Uterus (tissue), 2 donors: Measurements from ENCODE around the gene CLCA4.

Experiments used
- POLR2A ChIP-seq, 2 donors: fragments of 450-650 bp; IDR thresholded peaks; one replicate each; pipeline ENCODE4 v1.6.1; 2016; ENCODE audit warnings: antibody characterized with exemption in 2 of 2, mild to moderate bottlenecking in 1 of 2, moderate library complexity in 1 of 2
- TF ChIP-seq, protein P1 (sequence below), 4 experiments: fragments of 200-600 bp in 2 of 4; fragments of 450-650 bp in 2 of 4; sonication (generic) in 2 of 4; IDR thresholded peaks; one replicate each; pipeline ENCODE4 v1.5.1; 2016 to 2019; ENCODE audit warnings: antibody characterized with exemption in 4 of 4, mild to moderate bottlenecking in 2 of 4, moderate library complexity in 1 of 4

DNA sequence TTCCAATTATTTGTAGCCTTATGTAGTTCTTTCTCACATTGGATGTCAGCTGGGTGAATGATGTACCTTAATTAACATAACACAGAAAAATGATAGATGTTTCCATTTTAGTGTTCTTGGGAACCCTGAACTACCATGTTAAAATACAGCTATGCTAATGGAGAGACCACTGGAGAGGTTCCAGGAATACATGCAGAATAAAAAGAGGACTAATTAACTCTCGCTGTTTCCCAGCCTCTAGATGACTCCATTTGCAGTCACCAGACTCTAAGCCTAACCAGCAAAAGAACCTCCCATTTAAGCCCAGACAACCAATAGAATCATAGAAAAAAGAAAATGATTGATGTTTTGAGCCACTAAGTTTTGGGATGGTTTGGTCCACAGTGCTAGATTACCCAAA, 36.2 kb downstream of the CLCA4 start:
- TF ChIP-seq, protein P1, sequence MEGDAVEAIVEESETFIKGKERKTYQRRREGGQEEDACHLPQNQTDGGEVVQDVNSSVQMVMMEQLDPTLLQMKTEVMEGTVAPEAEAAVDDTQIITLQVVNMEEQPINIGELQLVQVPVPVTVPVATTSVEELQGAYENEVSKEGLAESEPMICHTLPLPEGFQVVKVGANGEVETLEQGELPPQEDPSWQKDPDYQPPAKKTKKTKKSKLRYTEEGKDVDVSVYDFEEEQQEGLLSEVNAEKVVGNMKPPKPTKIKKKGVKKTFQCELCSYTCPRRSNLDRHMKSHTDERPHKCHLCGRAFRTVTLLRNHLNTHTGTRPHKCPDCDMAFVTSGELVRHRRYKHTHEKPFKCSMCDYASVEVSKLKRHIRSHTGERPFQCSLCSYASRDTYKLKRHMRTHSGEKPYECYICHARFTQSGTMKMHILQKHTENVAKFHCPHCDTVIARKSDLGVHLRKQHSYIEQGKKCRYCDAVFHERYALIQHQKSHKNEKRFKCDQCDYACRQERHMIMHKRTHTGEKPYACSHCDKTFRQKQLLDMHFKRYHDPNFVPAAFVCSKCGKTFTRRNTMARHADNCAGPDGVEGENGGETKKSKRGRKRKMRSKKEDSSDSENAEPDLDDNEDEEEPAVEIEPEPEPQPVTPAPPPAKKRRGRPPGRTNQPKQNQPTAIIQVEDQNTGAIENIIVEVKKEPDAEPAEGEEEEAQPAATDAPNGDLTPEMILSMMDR (IDR thresholded peaks at IDR 0.05): no peak
- no peak for TF ChIP-seq POLR2A (IDR thresholded peaks at IDR 0.05)
